Measurements from ENCODE around the gene KIF5A.
A peak's percentile ranks its signal among the peaks of the same experiment; 100 is the strongest.

The KIF5A gene

GRCh38 chr12:57582440-57582839, 32.6 kb downstream of the KIF5A start:
- ATAC-seq (ENCODE audit: low read depth), result no peak

GRCh38 chr12:57583008-57583831, 33.4 kb downstream of the KIF5A start:
- TF ChIP-seq CTCF (IDR thresholded peaks at IDR 0.05; ENCODE audit: poor library complexity, severe bottlenecking), result peak; percentile 93
- peak; percentile 93 for ATAC-seq (ENCODE audit: low read depth)
- H3K9me3 ChIP-seq (ENCODE audit: severe bottlenecking), result no peaks in the 10 kb centered on the region
- H3K4me1 ChIP-seq (ENCODE audit: insufficient read depth, poor library complexity, severe bottlenecking), result no peaks in the 10 kb centered on the region
- H3K27ac ChIP-seq (ENCODE audit: poor library complexity, severe bottlenecking), result no peak overlapping the region
- H3K27me3 ChIP-seq (ENCODE audit: insufficient read depth, poor library complexity, severe bottlenecking), result no peaks in the 10 kb centered on the region
- H3K36me3 ChIP-seq (ENCODE audit: low read depth), result no peaks in the 10 kb centered on the region
- H3K4me3 ChIP-seq (ENCODE audit: severe bottlenecking), result no peak overlapping the region
- DNase-seq (ENCODE audit: low spot score), result no peak

More at GRCh38 chr12:57582440-57582839, 32.6 kb downstream of the KIF5A start:
- H3K36me3 ChIP-seq (ENCODE audit: low read depth), result no peaks in the 10 kb centered on the region
- H3K27ac ChIP-seq (ENCODE audit: poor library complexity, severe bottlenecking), result no peak overlapping the region
- H3K4me1 ChIP-seq (ENCODE audit: insufficient read depth, poor library complexity, severe bottlenecking), result no peaks in the 10 kb centered on the region
- no peak for DNase-seq (ENCODE audit: low spot score)
- H3K4me3 ChIP-seq (ENCODE audit: severe bottlenecking), result no peak overlapping the region
- no peak for TF ChIP-seq CTCF (IDR thresholded peaks at IDR 0.05; ENCODE audit: poor library complexity, severe bottlenecking)
- no peaks in the 10 kb centered on the region for H3K27me3 ChIP-seq (ENCODE audit: insufficient read depth, poor library complexity, severe bottlenecking)
- no peaks in the 10 kb centered on the region for H3K9me3 ChIP-seq (ENCODE audit: severe bottlenecking)

- Histone ChIP-seq H3K9me3 (ENCODE audit: severe bottlenecking) (no peaks in the 10 kb centered on the region), H3K27ac (ENCODE audit: poor library complexity, severe bottlenecking) (no peak overlapping the region), H3K27me3 (ENCODE audit: insufficient read depth, poor library complexity, severe bottlenecking) (no peaks in the 10 kb centered on the region), H3K4me1 (ENCODE audit: insufficient read depth, poor library complexity, severe bottlenecking) (no peaks in the 10 kb centered on the region), H3K36me3 (ENCODE audit: low read depth) (no peaks in the 10 kb centered on the region), H3K4me3 (ENCODE audit: severe bottlenecking) (no peak overlapping the region)
- no peak for DNase-seq (ENCODE audit: low spot score)
- TF ChIP-seq CTCF (IDR thresholded peaks at IDR 0.05; ENCODE audit: poor library complexity, severe bottlenecking), result no peak
- no peak for ATAC-seq (ENCODE audit: low read depth)
These were observed 34.2 kb downstream of the KIF5A start for GRCh38 chr12:57584050-57584449.

GRCh38 chr12:57584690-57585089, 34.8 kb downstream of the KIF5A start:
- H3K4me1 ChIP-seq (ENCODE audit: insufficient read depth, poor library complexity, severe bottlenecking), result no peaks in the 10 kb centered on the region
- no peaks in the 10 kb centered on the region for H3K36me3 ChIP-seq (ENCODE audit: low read depth)
- TF ChIP-seq CTCF (IDR thresholded peaks at IDR 0.05; ENCODE audit: poor library complexity, severe bottlenecking), result no peak
- DNase-seq (ENCODE audit: low spot score) (no peak), ATAC-seq (ENCODE audit: low read depth) (no peak)
- no peak overlapping the region for H3K4me3 ChIP-seq (ENCODE audit: severe bottlenecking)
- no peaks in the 10 kb centered on the region for H3K9me3 ChIP-seq (ENCODE audit: severe bottlenecking)
- H3K27me3 ChIP-seq (ENCODE audit: insufficient read depth, poor library complexity, severe bottlenecking), result no peaks in the 10 kb centered on the region
- H3K27ac ChIP-seq (ENCODE audit: poor library complexity, severe bottlenecking), result no peak overlapping the region

- DNase-seq (ENCODE audit: low spot score) (no peak), ATAC-seq (ENCODE audit: low read depth) (no peak)
- Histone ChIP-seq H3K27ac (ENCODE audit: poor library complexity, severe bottlenecking) (no peak overlapping the region), H3K4me3 (ENCODE audit: severe bottlenecking) (no peak overlapping the region), H3K36me3 (ENCODE audit: low read depth) (no peaks in the 10 kb centered on the region), H3K27me3 (ENCODE audit: insufficient read depth, poor library complexity, severe bottlenecking) (no peaks in the 10 kb centered on the region), H3K4me1 (ENCODE audit: insufficient read depth, poor library complexity, severe bottlenecking) (peaks cover under 1% of the 10 kb centered on the region), H3K9me3 (ENCODE audit: severe bottlenecking) (no peaks in the 10 kb centered on the region)
- TF ChIP-seq CTCF (IDR thresholded peaks at IDR 0.05; ENCODE audit: poor library complexity, severe bottlenecking), result no peak
These were observed 35.3 kb downstream of the KIF5A start for GRCh38 chr12:57585156-57585555.

Measured in RWPE2 (cell line).